ENCODE results near the gene RBM47.

RBM47 gene

DNA sequence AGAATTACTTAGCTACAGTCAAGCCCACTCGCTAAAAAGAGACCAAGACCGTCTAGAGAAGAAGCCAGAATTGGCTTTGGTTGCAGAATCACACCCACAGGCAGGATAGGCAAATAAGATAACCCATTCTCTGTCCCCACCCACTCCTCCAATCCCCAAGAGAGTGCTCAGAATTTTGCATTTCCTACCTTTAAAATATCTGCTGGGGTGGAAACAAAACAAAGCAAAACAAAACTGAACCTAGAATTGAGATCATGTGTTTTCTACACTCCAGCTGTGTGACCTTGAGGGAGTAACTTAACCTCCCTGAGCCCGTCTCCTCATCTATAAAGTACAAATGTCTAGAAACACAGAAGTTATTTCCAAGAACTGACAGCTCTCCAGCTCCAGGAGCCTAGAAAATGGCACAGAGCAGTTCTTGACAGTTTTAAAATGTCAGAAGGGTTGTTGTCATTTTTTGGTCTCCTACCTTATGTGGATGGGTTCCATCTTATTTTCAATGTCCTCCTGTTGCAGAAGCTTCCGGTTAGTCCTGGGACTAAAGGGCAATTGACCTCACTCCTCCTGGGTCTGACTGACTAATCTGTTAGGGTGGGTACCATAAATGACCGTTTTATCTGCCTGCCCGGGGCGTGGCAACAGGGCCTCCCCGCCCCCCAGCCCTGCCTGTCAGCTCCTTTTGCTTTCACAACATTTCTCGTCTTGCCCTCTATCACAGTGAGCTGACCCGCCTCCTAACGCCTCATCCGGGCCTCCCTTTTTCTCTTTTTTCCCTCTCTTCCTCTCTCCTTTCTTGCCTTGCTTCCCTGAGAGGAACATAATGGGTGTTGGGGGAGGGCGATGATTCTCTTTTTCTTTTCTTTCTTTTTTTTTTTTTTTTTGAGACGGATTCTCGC lies 114.0 kb downstream of the RBM47 start:
- H3K4me3 ChIP-seq (ENCODE audit: low read length), result no peak overlapping the region
- no peak for DNase-seq (ENCODE audit: low read depth, low spot score)

DNA sequence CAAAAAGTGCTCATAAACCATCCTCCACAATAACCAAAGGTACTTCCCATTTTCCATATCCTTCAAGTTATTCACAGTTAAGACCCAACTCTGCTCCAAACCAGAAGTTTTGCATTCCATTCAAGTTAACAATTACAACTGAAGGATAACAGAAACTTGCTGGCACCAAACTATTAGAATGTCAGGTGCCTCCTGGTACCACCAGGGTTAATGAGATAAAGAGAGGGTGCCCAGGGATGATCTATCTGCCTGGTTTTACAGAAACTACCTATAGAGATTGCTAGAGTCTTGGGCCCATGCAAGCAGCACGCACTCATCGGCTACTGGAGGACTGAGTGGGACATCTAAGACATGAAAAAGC lies 114.6 kb downstream of the RBM47 start:
- H3K4me3 ChIP-seq (ENCODE audit: low read length), result no peak overlapping the region
- no peak for DNase-seq (ENCODE audit: low read depth, low spot score)

DNA sequence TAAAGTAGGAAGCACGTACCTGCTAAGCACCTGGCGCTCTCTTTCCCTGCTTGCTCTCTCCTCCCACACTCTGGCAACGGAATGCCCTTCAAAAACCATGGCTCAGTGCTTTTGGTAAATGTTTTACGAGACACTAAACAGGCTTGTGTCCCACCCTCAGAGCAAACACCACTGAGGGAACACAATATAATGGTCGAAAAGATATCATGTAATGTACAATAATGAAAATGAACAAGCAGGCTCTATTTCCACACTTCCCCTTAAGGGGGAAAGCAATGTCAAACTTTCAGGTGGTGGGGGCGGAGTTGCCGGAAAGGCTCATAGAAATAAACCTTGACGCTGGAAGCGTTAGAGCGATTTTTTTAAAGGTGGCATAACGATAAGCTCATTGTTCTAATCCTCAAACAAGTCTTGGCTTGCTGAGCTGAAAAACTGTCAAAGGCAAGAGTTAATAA lies 115.1 kb downstream of the RBM47 start:
- no peak overlapping the region for H3K4me3 ChIP-seq (ENCODE audit: low read length)
- DNase-seq (ENCODE audit: low read depth, low spot score), result no peak

DNA sequence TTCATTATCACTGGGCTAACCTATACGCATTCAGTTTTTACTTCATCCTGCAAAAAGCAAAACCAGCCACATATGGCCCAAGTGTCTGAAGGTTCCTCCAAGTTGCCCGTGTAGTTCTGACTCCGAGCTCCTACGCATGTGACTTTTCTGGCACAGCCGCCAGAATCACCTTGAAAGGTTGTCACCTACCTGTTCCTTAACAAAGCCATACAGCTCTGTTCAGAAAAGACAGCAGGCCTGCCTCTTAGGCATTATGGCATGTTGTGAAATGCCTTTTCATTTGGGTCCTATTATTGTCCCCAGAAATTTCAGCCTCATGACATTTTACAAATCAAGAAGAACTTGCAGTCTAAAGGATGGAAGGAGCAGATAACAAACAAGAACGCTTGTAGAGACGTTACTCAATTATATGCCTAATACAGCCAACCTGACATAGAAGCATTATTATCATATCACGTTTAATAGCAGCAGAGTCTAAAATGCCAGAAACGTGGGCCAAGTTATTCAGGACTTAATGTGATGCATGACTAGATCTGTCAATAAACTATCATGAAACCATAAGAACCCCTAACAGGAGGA lies 118.5 kb downstream of the RBM47 start:
- no peak overlapping the region for H3K4me3 ChIP-seq (ENCODE audit: low read length)
- no peak for DNase-seq (ENCODE audit: low read depth, low spot score)

DNA sequence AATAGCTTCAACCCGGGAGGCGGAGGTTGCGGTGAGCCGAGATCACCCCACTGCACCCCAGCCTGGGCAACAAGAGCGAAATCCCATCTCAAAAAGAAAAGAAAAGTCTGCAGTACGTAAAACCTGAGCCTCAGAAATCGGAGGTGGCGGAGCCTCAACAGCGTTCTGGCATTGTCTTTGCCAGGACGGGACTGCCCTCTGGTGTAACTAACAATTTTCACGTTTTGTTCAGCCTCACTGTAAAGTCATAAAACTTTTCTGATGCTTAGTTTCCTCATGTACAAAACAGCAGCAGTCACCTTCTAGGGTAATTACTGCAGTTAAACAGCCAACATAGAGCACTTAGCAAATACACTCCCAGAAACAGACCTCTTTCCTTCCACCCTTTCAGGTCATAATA lies 121.7 kb downstream of the RBM47 start:
- peak; percentile 27 for DNase-seq (ENCODE audit: low read depth, low spot score)
- H3K4me3 ChIP-seq (ENCODE audit: low read length), result no peak overlapping the region

DNA sequence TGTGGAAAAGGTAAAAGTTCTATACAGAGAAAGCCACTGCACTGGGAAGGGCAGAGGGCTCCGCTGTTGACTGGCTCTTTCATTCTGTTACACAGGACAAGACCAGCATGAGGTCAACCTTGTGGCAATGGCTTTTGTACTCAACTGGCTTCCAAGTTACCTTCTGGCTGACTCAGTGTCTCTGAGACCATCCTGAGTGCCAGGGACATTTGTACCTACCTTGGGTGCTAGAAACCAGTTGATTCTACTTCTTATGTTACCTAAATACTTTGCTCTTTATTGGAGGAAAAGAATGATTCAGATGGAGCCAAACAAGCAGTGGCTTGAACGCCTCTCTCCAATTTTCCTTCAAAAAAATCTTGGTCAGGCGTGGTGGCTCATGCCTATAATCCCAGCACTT lies 123.2 kb downstream of the RBM47 start:
- H3K4me3 ChIP-seq (ENCODE audit: low read length), result no peak overlapping the region
- no peak for DNase-seq (ENCODE audit: low read depth, low spot score)

DNA sequence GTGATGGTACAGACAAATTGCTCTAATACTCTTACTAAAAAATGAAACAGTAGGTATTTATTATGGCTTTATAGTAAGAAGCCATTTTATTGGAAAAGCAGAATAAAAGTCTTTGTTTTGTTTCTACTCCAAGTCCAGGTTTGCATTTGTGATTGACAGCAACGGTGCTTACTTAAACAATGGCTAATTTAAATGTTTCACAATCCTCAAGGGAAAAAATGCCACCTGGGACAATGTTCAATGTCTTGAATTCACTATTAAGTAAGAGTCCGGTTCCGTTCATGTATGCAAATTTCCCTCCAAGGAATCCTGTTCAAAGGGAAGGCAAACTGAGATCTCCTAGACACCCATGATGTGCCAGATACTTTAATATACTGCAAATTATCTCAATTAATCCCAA lies 123.6 kb downstream of the RBM47 start:
- no peak overlapping the region for H3K4me3 ChIP-seq (ENCODE audit: low read length)
- no peak for DNase-seq (ENCODE audit: low read depth, low spot score)

DNA sequence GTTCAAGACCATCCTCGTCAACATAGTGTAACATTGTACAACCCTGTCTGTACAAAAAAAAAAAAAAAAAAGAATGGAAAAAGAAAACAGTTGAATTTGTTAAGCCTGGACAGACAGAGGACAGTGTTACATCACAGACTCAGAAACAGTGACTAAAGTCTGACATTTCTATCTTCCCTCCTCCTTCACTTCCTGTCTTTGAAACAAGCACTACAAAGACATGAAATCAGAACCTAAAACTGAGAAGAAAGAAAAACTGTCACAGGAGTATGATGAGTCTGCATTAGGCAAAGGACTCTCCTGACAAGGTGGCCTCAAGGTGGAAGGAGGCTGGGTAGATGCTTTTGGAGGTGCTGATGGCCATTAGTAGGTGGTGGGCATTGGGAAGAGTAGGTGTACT lies 126.7 kb downstream of the RBM47 start:
- peak; percentile 45 for DNase-seq (ENCODE audit: low read depth, low spot score)
- no peak overlapping the region for H3K4me3 ChIP-seq (ENCODE audit: low read length)

DNA sequence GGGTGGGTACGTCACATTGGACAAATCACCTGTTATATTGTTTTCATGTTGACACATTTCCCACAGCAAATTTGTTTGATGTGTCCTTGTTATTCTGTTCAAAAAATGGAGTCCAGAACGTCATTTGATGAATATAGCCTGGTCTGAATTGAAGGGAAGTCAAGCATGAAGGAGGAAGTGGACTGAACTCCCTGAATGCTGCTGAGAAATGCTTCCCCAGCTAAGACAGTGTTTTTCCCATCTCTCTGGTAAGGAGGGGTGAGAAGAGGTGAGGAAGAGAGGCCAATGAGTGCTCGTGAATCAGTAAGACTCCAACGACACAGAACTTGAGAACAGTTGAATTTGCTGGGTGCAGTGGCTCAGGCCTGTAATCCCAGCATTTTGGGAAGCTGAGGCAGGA lies 127.4 kb downstream of the RBM47 start:
- no peak overlapping the region for H3K4me3 ChIP-seq (ENCODE audit: low read length)

DNA sequence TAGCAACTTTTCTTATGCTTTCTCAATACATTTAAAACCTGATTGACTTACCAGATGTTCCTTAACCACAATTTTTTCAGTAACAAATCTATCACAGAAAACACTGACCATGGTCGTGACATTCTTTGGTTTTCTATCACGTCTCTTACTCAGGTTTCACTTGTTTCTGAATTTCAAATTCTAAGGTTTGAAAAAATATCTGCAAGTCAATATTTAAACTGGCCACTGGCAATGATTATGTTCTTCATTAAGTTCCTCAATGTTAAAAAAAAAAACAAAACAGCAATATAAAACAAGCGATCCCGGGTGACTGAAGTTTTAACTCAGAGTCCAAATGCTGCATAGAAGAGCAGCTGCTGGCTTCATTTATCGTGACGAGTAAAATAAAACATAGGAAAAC lies 128.9 kb downstream of the RBM47 start:
- H3K4me3 ChIP-seq (ENCODE audit: low read length), result no peak overlapping the region
- no peak for DNase-seq (ENCODE audit: low read depth, low spot score)

More for the DNA sequence above, 127.4 kb downstream of the RBM47 start:
- DNase-seq (ENCODE audit: low read depth, low spot score), result no peak

DNA sequence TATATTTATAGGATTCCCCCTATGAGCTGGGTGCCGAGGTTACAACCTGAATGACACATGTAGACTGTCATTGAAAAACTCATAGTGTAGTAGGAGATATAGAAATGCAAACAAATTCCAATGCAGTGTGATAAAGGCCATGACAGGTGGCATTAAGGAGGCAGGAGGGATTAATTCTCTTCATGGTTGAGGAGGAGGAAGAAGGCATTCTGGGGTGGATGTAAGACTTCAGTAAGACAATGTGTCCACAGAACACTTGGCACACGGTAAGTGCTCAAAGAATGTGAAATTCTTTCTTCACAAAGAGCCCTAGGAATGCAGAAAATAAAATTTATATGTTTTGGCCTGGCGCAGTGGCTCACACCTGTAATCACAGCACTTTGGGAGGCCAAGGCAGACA lies 136.5 kb downstream of the RBM47 start:
- no peak overlapping the region for H3K4me3 ChIP-seq (ENCODE audit: low read length)
- no peak for DNase-seq (ENCODE audit: low read depth, low spot score)

DNA sequence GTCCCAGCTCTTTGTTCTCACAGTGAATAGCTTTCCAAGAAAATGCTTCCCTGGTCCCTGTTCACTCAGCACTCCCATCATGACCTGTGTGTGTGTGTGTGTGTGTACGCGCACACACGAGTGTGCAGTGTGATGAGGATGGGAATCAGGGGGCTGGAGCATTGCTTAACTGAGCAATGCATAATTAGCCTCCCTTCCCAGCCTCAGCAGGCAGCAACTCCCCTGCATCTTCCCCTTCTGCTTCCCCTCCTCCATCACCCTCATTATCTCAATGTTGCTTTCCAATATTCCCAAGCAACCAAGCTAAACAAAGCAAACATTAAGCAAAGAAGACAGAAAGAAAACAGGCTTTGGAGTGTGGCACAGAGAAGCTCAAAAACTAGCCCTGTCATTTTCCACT lies 137.0 kb downstream of the RBM47 start:
- DNase-seq (ENCODE audit: low read depth, low spot score), result no peak
- H3K4me3 ChIP-seq (ENCODE audit: low read length), result no peak overlapping the region

DNA sequence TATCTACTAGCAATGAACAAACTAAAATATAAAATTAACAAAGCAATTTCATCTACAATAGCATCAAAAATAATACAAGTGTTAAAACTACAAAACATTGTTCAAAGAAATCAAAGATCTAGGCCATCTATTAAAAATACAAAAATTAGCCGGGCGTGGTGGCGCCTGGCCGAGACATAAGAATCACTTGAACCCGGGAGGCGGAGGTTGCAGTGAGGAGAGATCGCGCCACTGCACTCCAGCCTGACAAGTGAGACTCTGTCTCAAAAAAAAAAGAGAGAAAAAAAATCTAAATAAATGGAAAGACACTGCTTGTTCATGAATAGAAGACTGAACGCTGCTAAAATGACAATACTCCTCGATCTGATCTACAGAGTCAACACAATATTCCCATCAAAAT lies 139.2 kb downstream of the RBM47 start:
- no peak for DNase-seq (ENCODE audit: low read depth, low spot score)
- H3K4me3 ChIP-seq (ENCODE audit: low read length), result no peak overlapping the region

DNA sequence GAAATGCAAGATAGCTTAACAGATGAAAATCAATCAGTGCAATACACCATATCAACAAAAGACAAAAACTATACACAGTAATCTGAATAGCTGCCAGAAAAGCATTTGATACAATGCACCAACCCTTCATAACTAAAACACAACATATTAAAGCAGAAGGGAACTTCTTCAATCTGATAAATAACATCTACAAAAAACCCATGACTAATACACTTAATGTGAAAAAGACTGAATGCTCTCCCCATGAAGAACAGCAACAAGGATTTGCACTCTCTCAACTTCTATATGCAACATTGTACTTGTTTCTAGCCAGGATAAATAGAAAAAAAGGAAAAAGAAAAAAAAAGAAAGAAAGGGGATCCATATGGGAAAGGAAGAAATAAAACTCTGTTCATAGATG lies 139.7 kb downstream of the RBM47 start:
- no peak for DNase-seq (ENCODE audit: low read depth, low spot score)
- no peak overlapping the region for H3K4me3 ChIP-seq (ENCODE audit: low read length)

DNA sequence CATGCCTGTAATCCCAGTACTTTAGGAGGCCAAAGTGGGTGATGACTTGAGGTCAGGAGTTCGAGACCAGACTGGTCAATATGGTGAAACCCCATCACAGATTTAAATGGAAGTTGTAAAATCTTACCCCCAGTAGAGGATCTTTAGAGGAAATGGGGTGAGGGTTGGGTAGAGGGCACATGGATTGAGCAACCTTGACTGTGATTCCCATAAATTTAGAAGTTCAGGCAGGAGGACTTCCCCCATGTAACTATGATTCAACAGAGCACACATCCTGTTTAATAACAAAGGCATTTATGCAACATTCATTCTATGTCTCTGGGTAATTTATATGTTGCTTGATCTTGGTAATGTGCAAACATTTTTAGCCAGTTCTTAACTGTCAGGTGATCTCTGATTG lies 143.1 kb downstream of the RBM47 start:
- H3K4me3 ChIP-seq (ENCODE audit: low read length), result no peak overlapping the region
- no peak for DNase-seq (ENCODE audit: low read depth, low spot score)

DNA sequence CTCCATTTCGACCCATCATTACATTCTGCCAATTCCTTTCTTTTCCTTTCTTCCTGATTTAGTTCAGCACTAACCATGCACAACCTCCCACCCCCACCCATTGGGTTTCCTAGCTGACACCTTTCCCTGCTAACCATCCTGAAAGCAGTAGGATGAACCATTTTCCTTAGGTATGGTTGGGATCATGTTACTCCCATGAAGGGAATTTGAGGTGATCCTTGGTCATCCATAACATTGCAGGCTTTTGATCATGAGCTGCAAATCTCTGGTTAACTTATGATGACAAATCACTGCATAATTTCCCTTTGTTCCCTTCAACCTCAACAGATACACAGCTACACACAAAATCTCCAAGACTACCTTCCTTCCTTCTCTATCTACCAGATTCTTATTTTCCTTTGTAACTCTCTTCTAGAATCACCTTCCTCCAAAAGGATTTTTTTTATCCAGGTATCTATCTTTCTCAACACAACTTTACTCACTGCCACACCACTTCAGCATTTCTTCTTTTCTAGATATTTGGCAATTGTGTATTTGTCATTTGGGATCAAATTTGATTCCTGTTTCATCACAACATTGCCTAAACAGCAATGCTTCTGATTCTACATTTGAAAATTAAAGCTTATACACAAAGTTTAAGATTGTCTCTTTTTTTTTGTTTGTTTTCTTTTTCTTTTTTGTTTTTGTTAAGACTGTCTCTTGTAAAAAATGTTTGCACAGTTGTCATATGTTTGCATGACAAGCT lies 145.1 kb downstream of the RBM47 start:
- no peak for DNase-seq (ENCODE audit: low read depth, low spot score)
- no peak overlapping the region for H3K4me3 ChIP-seq (ENCODE audit: low read length)

DNA sequence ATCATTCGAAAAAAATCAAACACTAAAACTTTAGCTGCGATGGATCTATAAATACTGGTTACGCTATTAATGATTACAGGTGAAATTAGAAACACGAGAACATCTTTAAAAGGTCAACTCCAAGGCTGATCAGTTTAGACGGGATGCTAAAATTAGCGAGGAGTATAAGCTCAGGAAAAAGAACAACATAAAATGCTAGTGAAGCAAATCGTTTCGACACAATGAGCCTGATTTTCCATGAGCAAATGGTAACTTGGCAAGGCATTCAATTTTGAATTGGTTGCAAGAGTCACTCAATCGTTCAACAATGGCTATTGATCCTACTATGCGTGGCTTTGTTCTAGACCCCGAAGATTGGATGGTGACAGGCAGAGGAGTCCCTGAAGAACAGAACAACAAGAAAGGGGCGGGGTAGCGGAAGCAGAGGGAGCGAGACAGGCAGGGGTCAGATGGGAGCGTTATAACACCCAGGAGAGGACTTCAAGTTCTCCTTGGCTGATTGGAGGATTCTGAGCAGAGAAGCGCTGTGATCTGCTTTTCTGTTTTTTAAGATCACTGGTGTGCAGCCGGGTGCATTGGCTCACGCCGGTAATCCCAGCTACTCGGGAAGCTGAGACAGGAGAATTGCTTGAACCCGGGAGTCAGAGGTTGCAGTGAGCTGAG lies 146.5 kb downstream of the RBM47 start:
- H3K4me3 ChIP-seq (ENCODE audit: low read length), result no peak overlapping the region
- DNase-seq (ENCODE audit: low read depth, low spot score), result no peak

DNA sequence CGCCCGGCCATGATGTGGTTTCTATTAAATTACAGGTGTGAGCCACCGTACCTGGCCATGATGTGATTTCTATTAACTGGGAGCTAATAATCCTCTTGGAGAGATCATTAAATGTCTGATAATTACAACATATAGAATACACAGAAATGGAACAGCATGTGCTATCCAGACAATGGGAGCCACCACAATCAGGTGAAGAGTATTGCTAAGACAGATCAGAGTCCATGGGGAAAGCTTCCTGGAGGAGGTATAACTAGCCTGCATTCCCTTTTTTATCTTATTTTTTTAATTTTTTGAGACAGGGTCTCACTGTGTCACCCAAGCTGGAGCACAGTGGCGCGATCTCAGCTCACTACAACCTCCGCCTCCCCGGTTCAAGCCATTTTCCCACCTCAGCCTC lies 147.7 kb downstream of the RBM47 start:
- no peak overlapping the region for H3K4me3 ChIP-seq (ENCODE audit: low read length)
- DNase-seq (ENCODE audit: low read depth, low spot score), result no peak

DNA sequence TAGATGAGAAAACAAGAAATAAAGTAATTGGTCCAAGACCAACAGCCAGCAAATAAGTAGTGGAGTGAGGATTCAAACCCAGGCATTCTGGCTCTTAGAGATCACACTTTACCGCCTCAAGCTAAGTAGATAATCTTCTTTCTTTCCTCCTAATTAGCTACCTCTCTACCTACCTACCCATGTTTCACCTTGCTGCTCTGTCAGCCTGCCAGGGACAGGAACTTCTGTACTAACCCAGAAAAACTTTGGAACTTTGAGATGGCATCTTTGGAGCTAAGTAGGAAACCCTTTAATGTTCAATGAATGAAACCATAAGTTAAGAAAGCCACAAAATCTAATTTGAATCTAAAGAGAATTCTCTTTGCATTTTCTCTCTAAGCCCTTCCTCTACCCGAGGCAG lies 149.4 kb downstream of the RBM47 start:
- no peak overlapping the region for H3K4me3 ChIP-seq (ENCODE audit: low read length)
- no peak for DNase-seq (ENCODE audit: low read depth, low spot score)

DNA sequence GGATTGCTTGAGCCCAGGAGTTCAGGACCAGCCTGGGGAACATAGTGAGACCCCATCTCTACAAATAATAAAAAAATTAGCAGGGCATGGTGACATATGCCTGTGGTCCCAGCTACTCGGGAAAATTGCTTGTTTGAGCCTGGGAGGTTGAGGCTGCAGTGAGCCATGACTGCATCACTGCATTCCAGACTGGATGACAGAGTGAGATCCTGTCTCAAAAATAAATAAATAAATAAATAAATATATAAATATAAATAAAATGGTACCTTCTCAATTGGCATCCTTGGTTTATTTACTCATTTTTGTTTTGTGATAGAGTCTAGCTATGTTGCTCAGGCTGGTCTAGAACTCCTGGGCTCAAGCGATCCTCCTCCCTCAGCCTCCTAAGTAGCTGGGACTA lies 150.3 kb downstream of the RBM47 start:
- H3K4me3 ChIP-seq (ENCODE audit: low read length), result no peak overlapping the region
- DNase-seq (ENCODE audit: low read depth, low spot score), result no peak
